A673 (cell line): ENCODE measurements around the gene GGA1. TPM values are rescaled to one million over a fixed set of nuclear protein-coding genes. Genes with fewer than 3 reads are reported as not detected.

ENCODE experiments used
- BruUV-seq: library from RNA; stranded (reverse); fragments of 400-500 nt; replicated peaks from 2 replicates; lab custom pipeline; 2021; lab: Mats Ljungman, UMichigan
- CTCF ChIA-PET: fragments of 300-600 bp; sonication (Branson Sonifier 250); formaldehyde crosslinking; loops from one replicate; lab custom pipeline; 2022; ENCODE audit warnings: antibody characterized with exemption; lab: Charles Lee
- POLR2A ChIA-PET: fragments of 300-600 bp; sonication (Branson Sonifier 250); formaldehyde crosslinking; loops from one replicate; lab custom pipeline; 2022; ENCODE audit warnings: antibody characterized with exemption; ENCODE audit not compliant: low non-redundant PET; lab: Charles Lee
- DNase-seq: peaks from one replicate; pipeline ENCODE4 v3.0.0-alpha.2; 2015; ENCODE audit warnings: low spot score
- H3K27ac ChIP-seq: fragments of 200-600 bp; sonication (generic); 2 replicates; pipeline ENCODE4 v1.5.1; 2016; ENCODE audit warnings: mixed run types, low read depth, mild to moderate bottlenecking, mixed read lengths, antibody characterized with exemption, low read length; ENCODE audit not compliant: poor library complexity, severe bottlenecking
- H3K27me3 ChIP-seq: fragments of 200-600 bp; sonication (generic); replicated peaks from 2 replicates; pipeline ENCODE4 v1.6.1; 2017; ENCODE audit warnings: mixed run types, low read depth, mild to moderate bottlenecking, mixed read lengths, antibody characterized with exemption, low read length; ENCODE audit not compliant: insufficient read depth, poor library complexity
- H3K36me3 ChIP-seq: fragments of 200-600 bp; sonication (generic); 2 replicates; pipeline ENCODE4 v1.6.1; 2016; ENCODE audit warnings: mixed run types, mild to moderate bottlenecking, mixed read lengths, antibody characterized with exemption, low read length; ENCODE audit not compliant: insufficient read depth, poor library complexity, severe bottlenecking
- H3K4me1 ChIP-seq: fragments of 200-600 bp; sonication (generic); 2 replicates; pipeline ENCODE4 v1.6.1; 2017; ENCODE audit warnings: mixed run types, mild to moderate bottlenecking, mixed read lengths, antibody characterized with exemption, low read length; ENCODE audit not compliant: insufficient read depth, poor library complexity, severe bottlenecking
- H3K4me3 ChIP-seq: fragments of 200-600 bp; sonication (generic); 2 replicates; pipeline ENCODE4 v1.5.1; 2016; ENCODE audit warnings: low read depth, mixed run types, mild to moderate bottlenecking, mixed read lengths, low read length; ENCODE audit not compliant: poor library complexity, severe bottlenecking
- H3K9me3 ChIP-seq: fragments of 200-600 bp; sonication (generic); 2 replicates; pipeline ENCODE4 v1.6.1; 2016; ENCODE audit warnings: mixed run types, low read depth, mild to moderate bottlenecking, mixed read lengths, antibody characterized with exemption, low read length; ENCODE audit not compliant: poor library complexity, severe bottlenecking
- CTCF ChIP-seq: fragments of 300-800, 200-600 bp; sonication (generic); conservative IDR thresholded peaks from 2 replicates; pipeline ENCODE4 v1.5.1; 2017; ENCODE audit warnings: low read depth, mild to moderate bottlenecking, antibody characterized with exemption, low read length, moderate library complexity, mixed read lengths
- EZH2 ChIP-seq: fragments of 200-600 bp; sonication (generic); IDR thresholded peaks from 2 replicates; pipeline ENCODE4 v1.6.1; 2017; ENCODE audit warnings: borderline replicate concordance, low read depth, mild to moderate bottlenecking, mixed read lengths, antibody characterized with exemption, low read length; ENCODE audit not compliant: poor library complexity, severe bottlenecking
- intact Hi-C: fragments of 100-400 bp; cut with micrococcal nuclease; formaldehyde crosslinking; loops from one replicate; pipeline ENCODE4 v1.10.0; 2022; ENCODE audit not compliant: unreplicated experiment
- total RNA-seq: library from RNA; stranded (reverse); gene quantifications from 2 replicates; pipeline ENCODE4 v1.2.3, GENCODE V29; 2021

The GGA1 gene
- total RNA-seq, 1 experiment from 2014 or later: 74.6 TPM

- no TSS peak for BruUV-seq
- POLR2A ChIA-PET: interaction anchor here (0.5 to 0.7 kb wide), 2 partner anchors 13 to 15 kb away, joined by 3 read pairs; no protein-coding TSS in a partner anchor
- intact Hi-C loops: no loop called here
- CTCF ChIA-PET: interaction anchor here (0.7 to 2.5 kb wide), 3 partner anchors 9 to 158 kb away, joined by 4 to 17 read pairs (median 11); no protein-coding TSS in a partner anchor
- no peak overlapping the region for H3K4me3 ChIP-seq
- H3K27me3 ChIP-seq: no peaks in the 10 kb centered on the region
- H3K27ac ChIP-seq: peak overlapping the region; percentile 77
- H3K36me3 ChIP-seq: no peaks in the 10 kb centered on the region
- DNase-seq: peak; percentile 86
- H3K9me3 ChIP-seq: no peaks in the 10 kb centered on the region
- H3K4me1 ChIP-seq: peaks cover 22% of the 10 kb centered on the region
- TF ChIP-seq EZH2 (no peak), CTCF (peak; percentile 32; the same call in 1 of the 2 replicates)
Observed at GRCh38 chr22:37633625-37634416, 25.2 kb downstream of the GGA1 start.

GRCh38 chr22:37634417-37634924, 25.8 kb downstream of the GGA1 start:
- no peaks in the 10 kb centered on the region for H3K27me3 ChIP-seq
- ChIA-PET CTCF (interaction anchor here (1.0 to 2.5 kb wide), 3 partner anchors 8 to 157 kb away, joined by 3 to 17 read pairs (median 11); no protein-coding TSS in a partner anchor), POLR2A (interaction anchor here (0.5 to 0.7 kb wide), 3 partner anchors 14 to 956 kb away, joined by 3 read pairs; no protein-coding TSS in a partner anchor)
- intact Hi-C loops: no loop called here
- BruUV-seq: no TSS peak
- no peaks in the 10 kb centered on the region for H3K9me3 ChIP-seq
- H3K27ac ChIP-seq: peak overlapping the region; percentile 77
- no peak for DNase-seq
- no peaks in the 10 kb centered on the region for H3K36me3 ChIP-seq
- H3K4me1 ChIP-seq: peaks cover 28% of the 10 kb centered on the region
- no peak overlapping the region for H3K4me3 ChIP-seq
- TF ChIP-seq CTCF (peak; percentile 27; the same call in 1 of the 2 replicates), EZH2 (no peak)

DNA sequence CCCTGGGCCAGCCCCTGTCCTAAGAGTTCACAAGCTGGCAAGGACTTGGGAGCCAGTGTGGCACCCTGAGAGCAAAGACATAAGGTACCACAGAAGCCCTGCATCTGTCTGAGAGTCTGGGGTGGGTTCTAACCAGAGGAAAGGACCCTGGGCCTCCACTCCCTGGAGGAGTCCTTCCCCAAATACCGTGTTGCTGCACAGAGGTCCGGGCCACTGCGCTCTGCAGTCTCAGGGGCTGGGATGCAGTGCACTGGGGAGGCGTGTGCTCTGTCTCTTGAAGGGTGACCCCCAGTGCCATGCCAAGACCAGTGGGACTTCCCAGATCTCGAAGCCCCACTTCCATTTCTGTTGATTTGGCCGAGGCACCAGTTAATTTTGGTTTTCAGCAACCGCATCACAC, 26.5 kb downstream of the GGA1 start:
- no peaks in the 10 kb centered on the region for H3K27me3 ChIP-seq
- DNase-seq: no peak
- CTCF ChIA-PET: interaction anchor here (1.0 to 2.5 kb wide), 2 partner anchors 8 kb away, joined by 3 to 17 read pairs; no protein-coding TSS in a partner anchor
- H3K36me3 ChIP-seq: no peaks in the 10 kb centered on the region
- no TSS peak for BruUV-seq
- TF ChIP-seq CTCF (no peak), EZH2 (no peak)
- intact Hi-C loops: no loop called here
- peak overlapping the region; percentile 77 for H3K27ac ChIP-seq
- H3K9me3 ChIP-seq: no peaks in the 10 kb centered on the region
- peaks cover 30% of the 10 kb centered on the region for H3K4me1 ChIP-seq
- POLR2A ChIA-PET: no interaction called here
- no peak overlapping the region for H3K4me3 ChIP-seq
